ENCODE measurements around the gene BEST1.

Gene BEST1

GRCh38 chr11:61971248-61972111, 21.3 kb downstream of the BEST1 start:
- DNase-seq (ENCODE audit: low read depth): peak; percentile 92
- TF ChIP-seq CTCF (IDR thresholded peaks at IDR 0.05; ENCODE audit: insufficient read depth, low read depth, low read length, missing control alignments): no peak
- no peak overlapping the region for H3K4me3 ChIP-seq (ENCODE audit: low read length)

GRCh38 chr11:61972112-61972671, 22.0 kb downstream of the BEST1 start:
- no peak for DNase-seq (ENCODE audit: low read depth)
- H3K4me3 ChIP-seq (ENCODE audit: low read length): peak overlapping the region; percentile 4
- TF ChIP-seq CTCF (IDR thresholded peaks at IDR 0.05; ENCODE audit: insufficient read depth, low read depth, low read length, missing control alignments): no peak

DNA sequence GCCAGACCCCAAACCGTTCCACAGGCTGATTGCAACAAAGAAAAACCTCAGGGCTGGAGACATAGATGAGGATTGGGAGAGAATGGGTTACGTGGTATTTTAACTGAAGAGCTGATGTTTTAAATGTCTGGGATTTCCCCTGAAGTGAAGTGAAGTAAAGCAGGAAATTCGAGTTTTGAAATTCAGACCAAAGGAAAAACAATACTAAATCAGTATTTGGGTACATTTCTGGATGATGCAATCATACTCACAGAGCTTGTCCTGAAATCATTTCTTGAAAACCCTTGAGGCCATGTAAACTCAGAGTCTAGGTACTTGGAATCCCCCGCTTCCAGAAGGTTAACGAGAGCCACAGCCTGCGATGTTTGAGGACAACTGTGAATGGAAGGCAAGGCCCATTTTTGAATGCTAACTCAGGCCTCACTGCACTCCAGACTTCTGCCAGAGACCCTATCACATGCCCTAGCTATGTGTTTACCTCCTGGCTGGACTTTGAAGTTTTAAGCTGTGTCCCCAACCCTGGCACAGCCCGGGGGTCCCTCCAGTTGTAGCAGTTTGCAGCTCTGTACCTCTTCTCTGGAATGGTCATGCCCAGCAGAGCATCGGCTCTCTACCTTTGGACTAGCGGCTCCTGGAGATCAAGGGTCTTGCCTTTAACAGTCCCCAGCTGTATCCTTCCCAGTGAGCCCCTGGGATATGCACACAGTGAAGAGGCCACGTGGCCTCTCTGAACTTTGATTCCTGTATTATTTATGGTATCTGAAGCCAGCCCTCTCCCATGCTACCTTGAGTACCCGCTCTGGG, 22.7 kb downstream of the BEST1 start:
- no peak for TF ChIP-seq CTCF (IDR thresholded peaks at IDR 0.05; ENCODE audit: insufficient read depth, low read depth, low read length, missing control alignments)
- peak overlapping the region; percentile 4 for H3K4me3 ChIP-seq (ENCODE audit: low read length)
- peak; percentile 97 for DNase-seq (ENCODE audit: low read depth)

GRCh38 chr11:61973476-61974162, 23.5 kb downstream of the BEST1 start:
- peak; percentile 14 for TF ChIP-seq CTCF (IDR thresholded peaks at IDR 0.05; ENCODE audit: insufficient read depth, low read depth, low read length, missing control alignments)
- H3K4me3 ChIP-seq (ENCODE audit: low read length): no peak overlapping the region
- peak; percentile 94 for DNase-seq (ENCODE audit: low read depth)

GRCh38 chr11:61974766-61975631, 24.8 kb downstream of the BEST1 start:
- no peak for TF ChIP-seq CTCF (IDR thresholded peaks at IDR 0.05; ENCODE audit: insufficient read depth, low read depth, low read length, missing control alignments)
- H3K4me3 ChIP-seq (ENCODE audit: low read length): no peak overlapping the region
- DNase-seq (ENCODE audit: low read depth): peak; percentile 47
